GM19023 (cell line): Measurements from ENCODE around the gene FAIM2.

Source experiments
- ATAC-seq: cut with Tn5 transposase; IDR thresholded peaks from one replicate; pipeline ENCODE4 v1.9.1; 2021; ENCODE audit warnings: mild to moderate bottlenecking, moderate library complexity; ENCODE audit not compliant: unreplicated experiment

The FAIM2 gene

DNA sequence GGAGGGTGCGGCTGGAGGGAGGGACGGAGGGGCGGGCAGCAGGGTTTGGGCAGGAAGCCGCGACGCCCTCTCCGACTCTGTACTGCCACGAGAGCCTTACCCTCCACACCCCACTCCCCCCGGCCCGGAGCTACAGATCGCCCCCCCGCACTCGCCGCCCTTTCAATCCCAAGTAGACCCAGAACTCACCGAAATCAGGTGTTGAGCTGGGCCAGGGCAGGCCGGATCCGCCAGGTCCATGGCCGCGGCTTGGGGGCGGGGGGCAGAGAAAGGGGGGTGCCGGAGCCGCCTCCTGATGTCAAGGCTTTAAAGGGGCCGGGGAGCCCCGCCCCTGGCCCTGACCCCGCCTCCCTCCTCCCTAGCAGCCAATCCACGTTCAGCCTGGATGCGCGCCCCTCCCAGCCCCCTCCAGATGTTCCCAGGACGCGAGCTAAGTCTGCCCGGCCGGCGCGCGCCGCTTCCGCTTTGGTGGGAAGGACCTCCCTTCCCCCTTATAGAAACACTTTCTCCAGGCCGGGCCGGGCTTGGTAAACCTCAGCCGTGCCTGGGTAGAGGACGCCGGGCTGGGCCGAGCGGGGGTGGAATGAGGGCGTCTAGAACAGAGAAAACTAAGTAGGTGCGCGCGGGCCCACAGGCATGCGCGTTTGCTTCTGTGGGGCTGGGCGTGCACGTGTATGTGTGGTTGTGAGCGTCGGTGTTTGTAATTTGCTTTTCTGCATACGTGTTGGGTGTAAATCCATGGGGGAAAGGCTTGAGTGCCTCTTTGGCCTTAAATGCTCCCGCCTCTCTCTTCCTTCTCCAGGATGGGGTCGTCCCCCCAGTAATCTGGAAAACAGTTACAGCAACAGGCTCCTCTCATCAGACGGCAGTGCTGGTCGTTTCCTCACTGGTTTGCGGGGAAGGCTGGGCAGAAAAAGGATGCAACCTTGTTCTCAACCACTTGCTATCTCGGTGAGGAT, 75.3 kb downstream of the FAIM2 start, which contains the start of gene NCKAP5L:
TSS of gene NCKAP5L (minus strand) at position 281 of the 959 bp plus-strand sequence. CDS start 24,369 bp downstream, outside the sequence.
- ATAC-seq = peak; percentile 94

DNA sequence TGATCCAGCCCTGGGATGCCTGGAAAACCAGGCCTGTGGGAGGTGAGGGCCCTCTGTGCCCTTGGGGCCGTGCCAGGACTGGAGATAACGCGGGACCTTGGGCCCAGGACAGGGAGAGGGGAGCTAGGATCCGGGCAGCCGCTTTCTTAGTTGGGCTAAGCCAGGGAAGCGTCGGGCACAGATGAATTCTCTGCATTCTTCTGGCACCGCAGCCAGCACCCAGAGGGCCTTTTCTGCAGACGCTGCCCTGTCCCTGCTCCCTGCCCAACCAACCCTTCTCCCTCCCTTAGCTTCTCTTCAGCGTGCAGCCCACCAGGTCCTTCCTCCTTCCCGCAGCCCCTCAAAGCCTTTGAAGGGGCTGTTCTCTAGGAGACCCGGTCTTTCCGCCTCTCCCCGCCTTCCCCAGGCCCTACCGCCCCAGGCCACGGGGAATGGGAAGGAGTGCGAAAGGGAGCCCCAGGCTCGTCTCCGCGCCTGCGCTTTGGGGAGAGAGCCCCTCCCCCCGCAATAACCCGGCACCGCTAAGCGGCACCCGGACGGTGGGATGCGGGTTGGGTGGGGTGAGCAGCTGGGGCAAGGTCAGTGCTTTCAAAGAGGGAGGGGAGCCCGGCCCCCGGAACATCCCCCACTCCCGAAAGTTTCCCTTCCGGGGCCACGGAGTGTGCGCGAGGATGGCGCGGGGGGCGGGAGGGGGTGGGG, 76.2 kb downstream of the FAIM2 start:
- peak; percentile 26 for ATAC-seq

DNA sequence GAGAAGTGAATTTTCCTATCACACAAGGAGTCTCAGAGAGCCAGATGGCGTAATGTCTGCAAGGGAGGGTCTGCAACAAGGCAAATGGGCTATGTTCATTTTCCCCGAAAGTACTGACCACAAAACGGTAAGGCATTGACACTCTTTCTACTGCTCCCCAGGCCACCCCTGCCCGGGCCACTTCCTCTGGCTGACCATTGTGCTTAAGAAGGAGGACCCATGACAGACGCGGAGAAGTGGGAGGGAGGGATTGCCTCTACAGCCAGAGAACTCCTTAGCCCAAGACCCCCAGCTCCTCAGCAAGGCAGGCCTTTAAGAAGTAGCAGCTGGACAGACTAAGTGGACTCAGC, 76.7 kb downstream of the FAIM2 start:
- ATAC-seq = no peak

DNA sequence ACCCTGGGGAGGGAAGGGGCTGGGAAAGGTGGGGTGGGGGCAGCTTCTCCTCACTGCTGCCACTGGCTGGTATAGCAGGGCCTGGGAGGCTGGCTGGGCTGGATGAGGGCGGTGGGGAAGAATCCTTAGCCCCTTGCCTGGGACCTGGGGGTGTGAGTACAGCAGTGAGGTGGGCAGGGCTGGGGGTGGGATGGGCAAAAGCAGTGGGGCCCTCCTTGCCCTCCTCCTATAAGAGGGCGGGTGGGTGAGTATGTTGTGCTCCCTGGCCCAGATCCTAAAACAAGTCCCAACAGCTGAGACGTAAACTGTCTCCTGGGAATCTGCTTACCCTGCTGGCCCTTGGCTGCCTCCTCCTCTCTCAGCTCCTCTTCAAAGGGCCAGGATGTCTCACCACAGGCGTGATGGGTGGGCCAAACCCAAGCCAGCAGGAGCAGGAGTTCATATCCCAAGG, 77.7 kb downstream of the FAIM2 start:
- ATAC-seq = no peak

DNA sequence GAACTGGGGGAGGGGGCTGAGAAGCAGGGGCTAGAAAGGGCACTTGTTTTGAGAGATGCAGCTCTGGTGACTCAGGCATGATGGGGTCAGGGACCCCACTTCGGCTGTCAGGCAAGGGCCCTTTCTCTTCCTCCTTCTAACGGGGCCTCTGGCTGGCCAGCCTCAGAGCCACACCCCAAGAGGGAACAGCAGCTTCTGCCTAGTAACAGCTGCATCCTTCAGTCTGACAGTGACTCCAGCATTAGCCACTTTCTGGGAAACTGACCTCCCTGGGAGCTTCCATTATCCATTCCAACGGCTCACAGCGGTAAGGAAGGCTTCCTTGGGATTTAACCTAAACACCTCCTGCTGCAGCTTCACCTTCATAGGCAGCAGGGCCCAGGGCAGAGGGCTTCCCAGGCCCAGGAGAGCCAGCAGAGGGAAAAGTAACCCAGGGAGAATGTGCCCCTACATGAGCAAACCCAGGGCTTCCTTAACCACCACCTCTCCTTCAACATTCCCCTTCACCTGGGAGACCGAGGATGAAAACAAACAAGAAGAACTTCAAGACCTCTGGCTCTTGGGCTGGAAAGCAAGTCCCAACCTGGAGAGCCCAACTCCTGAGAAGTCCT, 78.2 kb downstream of the FAIM2 start:
- ATAC-seq = no peak

- no peak for ATAC-seq
Measured at GRCh38 chr12:49824895-49825294, 78.8 kb downstream of the FAIM2 start.

DNA sequence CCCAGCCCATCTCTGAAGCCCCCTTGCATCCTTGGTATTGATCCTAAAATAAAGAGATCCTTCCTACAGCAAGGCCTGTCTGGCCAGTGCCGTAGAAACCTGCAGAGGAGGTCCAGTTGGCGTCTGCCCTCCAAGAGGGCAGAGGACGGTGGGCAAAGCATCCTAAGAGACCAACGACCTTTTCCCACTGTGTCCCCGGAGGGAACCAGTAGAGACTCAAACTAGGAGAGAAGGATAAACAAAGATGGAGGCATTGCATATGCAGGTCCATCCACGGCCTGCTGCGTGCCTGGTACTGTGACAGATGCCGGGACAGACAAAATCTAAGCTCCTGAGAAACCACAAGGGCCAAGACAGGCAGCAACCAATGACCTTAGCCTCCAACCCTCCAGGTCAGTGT, 79.3 kb downstream of the FAIM2 start:
- ATAC-seq = no peak

DNA sequence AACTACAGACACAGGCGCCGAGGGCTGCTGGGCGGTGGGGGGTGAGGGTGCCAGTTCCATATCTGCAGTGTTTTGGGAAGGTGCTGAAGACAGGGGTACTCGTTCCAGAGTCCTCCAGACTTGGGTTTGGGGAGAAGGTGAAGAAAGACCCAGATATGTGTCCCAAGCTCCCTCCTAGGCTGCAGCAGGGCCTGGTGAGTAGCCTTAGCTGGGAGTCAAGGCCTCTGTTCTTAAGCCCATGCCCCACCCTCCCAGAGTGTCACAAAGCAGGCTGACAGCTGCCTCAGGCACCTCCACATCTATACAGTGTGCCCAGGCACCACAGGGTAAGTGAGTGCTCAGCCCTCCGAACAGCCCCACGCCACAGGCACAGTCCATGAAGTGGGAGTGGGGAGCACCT, 79.7 kb downstream of the FAIM2 start:
- ATAC-seq = no peak

DNA sequence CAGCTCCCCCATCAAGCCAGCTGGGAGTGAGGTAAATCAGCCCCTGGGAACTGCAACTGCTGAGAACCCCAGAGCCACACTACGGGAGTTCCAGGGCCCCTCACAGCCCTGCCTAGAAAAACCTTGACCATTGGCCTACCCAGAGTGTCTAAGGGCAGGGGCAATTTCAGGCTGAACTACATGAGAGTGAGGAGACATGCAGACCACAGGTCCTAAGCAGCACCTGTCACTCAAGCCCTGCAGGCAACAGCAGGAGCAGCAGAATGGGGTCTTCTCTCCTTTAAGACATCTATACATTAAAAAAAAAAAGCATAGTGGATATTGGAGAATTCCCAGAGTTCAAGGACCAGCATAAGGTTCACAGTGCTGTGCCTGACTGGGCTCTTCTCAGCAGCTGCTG, 80.3 kb downstream of the FAIM2 start:
- ATAC-seq = no peak

DNA sequence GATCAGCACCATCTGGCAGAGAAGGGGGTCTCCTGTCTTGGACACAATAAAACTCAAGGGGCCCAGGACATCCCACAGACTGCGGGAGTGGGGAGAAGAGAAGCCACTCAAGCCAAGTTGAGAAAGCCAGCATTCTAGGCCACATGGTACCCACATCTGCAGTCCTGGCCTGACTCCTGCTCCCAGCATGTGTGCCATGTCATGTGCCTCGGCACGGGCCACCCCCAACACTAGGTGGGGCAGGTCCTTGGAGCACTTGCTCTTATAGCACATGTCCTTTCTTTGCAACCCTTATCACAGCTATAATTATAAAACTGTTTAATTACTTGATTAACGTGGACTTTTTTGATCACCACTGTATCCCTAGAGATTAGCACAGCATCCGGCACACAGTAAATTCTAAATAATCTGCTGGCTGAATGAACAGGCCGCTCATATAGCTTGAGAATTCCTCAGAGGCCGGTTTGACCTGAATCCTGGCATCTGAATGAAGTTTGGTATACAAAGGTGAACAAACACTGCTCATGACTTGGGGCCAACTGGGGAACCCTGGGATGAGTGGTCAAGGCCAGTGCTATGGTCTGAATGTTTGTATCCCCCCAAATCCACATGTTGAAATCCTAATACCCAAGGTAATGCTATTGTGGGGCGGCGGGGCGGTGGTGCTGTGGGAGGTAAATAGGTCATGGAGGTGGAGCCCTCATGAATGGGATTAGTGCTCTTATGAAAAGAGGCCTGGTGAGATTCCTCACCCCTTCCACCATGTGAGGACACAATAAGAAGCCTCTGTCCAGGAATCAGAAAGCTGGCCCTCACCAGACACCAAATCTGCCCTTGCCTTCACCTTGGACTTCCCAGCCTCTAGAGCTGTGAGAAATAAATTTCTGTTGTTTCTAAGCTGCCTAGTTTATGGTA, 82.1 kb downstream of the FAIM2 start:
- ATAC-seq = no peak

- no peak for ATAC-seq
Measured at GRCh38 chr12:49819786-49820185, 83.9 kb downstream of the FAIM2 start.

- no peak for ATAC-seq
Measured at GRCh38 chr12:49818241-49818895, 85.3 kb downstream of the FAIM2 start.
